ENCODE data around the gene BIRC6.
A peak's percentile ranks its signal among the peaks of the same experiment; 100 is the strongest.
"Not testable (repeated sequence)": the region's sequence is repeated elsewhere in the genome, so short reads cannot be mapped to it uniquely, and the experiment has no call there.

The BIRC6 gene, protein sequence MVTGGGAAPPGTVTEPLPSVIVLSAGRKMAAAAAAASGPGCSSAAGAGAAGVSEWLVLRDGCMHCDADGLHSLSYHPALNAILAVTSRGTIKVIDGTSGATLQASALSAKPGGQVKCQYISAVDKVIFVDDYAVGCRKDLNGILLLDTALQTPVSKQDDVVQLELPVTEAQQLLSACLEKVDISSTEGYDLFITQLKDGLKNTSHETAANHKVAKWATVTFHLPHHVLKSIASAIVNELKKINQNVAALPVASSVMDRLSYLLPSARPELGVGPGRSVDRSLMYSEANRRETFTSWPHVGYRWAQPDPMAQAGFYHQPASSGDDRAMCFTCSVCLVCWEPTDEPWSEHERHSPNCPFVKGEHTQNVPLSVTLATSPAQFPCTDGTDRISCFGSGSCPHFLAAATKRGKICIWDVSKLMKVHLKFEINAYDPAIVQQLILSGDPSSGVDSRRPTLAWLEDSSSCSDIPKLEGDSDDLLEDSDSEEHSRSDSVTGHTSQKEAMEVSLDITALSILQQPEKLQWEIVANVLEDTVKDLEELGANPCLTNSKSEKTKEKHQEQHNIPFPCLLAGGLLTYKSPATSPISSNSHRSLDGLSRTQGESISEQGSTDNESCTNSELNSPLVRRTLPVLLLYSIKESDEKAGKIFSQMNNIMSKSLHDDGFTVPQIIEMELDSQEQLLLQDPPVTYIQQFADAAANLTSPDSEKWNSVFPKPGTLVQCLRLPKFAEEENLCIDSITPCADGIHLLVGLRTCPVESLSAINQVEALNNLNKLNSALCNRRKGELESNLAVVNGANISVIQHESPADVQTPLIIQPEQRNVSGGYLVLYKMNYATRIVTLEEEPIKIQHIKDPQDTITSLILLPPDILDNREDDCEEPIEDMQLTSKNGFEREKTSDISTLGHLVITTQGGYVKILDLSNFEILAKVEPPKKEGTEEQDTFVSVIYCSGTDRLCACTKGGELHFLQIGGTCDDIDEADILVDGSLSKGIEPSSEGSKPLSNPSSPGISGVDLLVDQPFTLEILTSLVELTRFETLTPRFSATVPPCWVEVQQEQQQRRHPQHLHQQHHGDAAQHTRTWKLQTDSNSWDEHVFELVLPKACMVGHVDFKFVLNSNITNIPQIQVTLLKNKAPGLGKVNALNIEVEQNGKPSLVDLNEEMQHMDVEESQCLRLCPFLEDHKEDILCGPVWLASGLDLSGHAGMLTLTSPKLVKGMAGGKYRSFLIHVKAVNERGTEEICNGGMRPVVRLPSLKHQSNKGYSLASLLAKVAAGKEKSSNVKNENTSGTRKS (N-terminal part only)

GRCh38 chr2:32356681-32357317, at the start of gene BIRC6:
Gene BIRC6 (plus strand): TSS chr2:32357023. CDS start chr2:32357162, 139 bp downstream.
- DNase-seq, result peak; percentile 94 to 98

DNA sequence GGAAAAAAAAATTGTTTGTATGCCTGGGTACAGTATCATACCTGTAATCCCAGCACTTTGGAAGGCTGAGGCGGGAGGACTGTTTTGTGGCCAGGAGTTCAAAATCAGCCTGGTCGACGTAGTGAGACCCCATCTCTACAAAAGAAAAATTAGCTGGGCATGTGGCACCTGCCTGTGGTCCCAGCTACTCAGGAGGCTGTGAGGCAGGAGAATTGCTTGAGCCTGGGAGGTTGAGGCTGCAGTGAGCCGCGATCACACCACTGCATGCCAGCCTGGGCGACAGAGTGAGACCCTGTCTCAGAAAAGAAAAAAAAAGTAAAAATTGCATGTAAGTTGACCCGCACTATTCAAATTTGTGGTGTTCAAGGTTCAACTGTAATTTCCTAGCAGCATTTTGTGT, 46.2 kb upstream of the BIRC6 start:
- no peak for DNase-seq

- no peak for DNase-seq
Measured at GRCh38 chr2:32314886-32315285, 41.9 kb upstream of the BIRC6 start.

GRCh38 chr2:32328679-32329078, 28.1 kb upstream of the BIRC6 start:
- DNase-seq, result not testable (repeated sequence)

DNA sequence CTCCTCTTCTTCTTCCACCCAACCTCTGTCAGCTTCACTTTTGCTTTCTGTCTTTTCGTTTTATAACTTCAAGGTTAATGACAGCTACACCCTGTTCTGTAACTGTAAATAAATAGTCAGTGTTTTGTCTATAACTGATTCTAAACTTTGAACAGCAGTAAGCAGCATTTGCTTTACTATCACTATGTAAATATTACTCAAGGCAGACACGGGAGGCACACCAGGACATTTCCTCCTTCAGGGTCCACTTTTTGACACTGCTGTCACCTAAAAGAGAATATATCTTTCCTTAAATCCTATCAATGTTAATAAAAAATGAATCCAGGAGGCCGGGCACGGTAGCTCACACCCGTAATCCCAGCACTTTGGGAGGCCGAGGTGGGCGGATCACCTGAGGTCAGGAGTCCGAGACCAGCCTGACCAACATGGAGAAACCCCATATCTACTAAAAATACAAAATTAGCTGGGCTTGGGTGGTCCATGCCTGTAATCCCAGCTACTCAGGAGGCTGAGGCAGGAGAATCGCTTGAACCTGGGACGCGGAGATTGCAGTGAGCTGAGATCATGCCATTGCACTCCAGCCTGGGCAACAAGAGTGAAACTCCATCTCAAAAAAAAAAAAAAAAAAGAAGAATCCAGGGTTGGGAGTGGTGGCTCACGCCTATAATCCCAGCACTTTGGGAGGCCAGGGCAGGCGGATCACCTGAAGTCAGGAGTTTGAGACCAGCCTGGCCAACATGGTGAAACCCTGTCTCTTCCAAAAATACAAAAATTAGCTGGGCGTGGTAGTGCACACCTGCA, 27.4 kb upstream of the BIRC6 start:
- not testable (repeated sequence) for DNase-seq

- DNase-seq, result no peak
Measured at GRCh38 chr2:32330136-32330535, 26.7 kb upstream of the BIRC6 start.

DNA sequence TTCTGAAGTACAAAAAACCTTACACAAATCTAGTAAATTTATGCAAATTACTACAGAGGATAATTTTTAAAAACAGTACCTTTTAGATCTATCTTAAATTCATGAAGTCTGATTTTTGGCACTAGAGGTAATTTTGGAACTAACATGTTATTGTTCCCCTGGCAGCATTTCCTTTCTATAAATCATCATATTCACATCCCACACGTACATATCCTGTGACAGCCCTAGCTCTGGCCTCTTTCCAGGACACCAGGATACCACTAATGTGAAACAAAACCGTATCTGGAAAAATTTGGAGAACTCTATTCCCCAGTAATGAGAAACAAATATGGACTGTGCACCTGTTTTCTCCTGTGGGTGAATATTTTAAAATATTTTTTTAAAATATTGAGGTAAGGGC, 14.0 kb upstream of the BIRC6 start:
- no peak for DNase-seq

- DNase-seq, result not testable (repeated sequence)
Measured at GRCh38 chr2:32350797-32351196, 6.0 kb upstream of the BIRC6 start.

DNA sequence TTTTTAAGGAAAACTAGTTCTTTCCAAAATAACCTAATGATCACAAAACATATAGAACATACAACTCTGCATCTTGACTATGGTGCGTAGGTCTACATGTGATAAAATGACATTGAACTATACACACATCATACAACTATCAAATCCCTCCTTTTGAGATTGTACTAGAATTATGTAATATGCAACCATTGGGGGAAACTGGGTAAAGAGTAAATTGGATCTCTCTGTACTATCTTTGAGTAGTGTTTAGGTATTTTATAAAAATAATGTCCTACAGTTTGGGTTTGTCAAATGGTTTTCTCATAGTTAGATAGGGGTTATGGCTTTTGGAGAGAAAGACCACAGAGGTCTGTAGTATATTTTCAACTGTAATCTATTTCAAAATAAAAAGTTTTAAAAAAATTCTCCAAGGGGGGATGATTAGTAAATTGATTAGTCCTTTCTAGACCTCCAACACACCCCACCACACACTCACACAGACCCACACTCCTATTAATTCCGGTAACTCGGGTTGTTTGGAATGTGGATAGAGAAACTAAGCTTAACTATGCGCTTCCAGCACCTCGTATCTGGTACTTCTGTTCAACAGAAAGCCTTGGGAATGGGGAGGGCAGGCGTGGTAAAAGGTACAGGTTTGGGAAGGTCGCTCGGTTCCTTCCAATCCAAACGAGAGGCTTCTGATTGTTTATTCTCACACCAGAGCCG, 695 bp upstream of the BIRC6 start:
- DNase-seq, result peak in 1 of 2 experiments; percentile 50

DNA sequence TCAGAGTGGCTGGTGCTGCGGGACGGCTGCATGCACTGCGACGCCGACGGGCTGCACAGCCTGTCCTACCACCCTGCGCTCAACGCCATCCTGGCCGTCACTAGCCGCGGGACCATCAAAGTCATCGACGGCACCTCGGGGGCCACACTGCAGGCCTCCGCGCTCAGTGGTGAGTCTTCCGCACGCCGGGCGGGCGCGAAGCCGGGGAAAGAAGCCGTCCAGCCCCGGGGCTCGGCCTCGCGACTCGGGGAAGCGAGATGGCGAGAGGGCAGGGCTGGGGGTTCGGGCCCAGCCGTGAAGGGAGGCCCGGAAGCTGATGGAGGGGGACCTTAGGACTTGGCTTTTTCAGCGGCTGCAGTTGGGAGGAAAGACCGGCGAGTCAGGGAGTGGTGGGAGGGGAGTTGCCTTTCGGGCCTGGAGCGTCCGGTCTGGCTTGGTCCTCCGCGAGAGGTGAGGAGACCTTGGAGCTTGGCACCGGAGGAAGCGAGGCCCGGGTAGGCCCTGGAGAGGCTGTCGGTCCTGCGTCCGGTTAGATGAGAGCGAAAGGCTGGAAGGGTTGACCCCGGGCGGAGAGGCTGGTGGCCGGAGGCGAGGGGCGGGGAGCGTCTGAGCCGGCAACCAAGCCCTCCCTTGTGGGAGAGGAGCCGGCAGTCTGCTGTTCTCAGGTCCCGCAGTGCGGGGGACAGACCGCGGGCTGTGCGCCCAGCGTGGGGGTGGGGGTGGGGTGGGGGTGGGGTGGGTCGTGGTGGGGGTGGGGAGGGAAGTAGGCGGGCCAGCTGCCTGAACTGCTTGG, 691 bp downstream of the BIRC6 start:
- DNase-seq, result peak; percentile 35 to 57

- DNase-seq, result peak in 1 of 2 experiments; percentile 40
Measured at GRCh38 chr2:32358111-32358482, 1.3 kb downstream of the BIRC6 start.

GRCh38 chr2:32360416-32360815, 3.6 kb downstream of the BIRC6 start:
- DNase-seq, result no peak

GRCh38 chr2:32362997-32363396, 6.2 kb downstream of the BIRC6 start:
- not testable (repeated sequence) for DNase-seq

- DNase-seq, result no peak
Measured at GRCh38 chr2:32363597-32363996, 6.8 kb downstream of the BIRC6 start.

- DNase-seq, result not testable (repeated sequence)
Measured at GRCh38 chr2:32364290-32364689, 7.5 kb downstream of the BIRC6 start.

GRCh38 chr2:32365679-32366078, 8.9 kb downstream of the BIRC6 start:
- not testable (repeated sequence) for DNase-seq

DNA sequence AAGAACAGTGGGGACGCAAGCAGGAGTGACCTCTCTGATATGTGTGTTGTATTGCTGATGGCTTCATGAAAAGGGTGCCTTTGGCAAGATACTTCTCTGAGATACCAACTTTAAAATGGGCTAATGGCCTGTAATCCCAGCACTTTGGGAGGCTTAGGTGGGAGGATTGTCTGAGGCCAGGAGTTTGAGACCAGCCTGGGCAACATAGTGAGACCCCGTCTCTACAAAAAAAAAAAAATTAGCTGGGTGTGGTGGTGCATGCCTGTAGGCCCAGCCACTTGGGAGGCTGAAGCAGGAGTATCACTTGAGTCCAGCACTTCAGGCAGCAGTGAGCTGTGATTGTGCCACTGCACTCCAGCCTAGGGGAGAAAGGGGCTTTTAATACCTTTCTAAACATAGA, 9.8 kb downstream of the BIRC6 start:
- no peak for DNase-seq

GRCh38 chr2:32369222-32369621, 12.4 kb downstream of the BIRC6 start:
- no peak for DNase-seq

- not testable (repeated sequence) for DNase-seq
Measured at GRCh38 chr2:32370942-32371341, 14.1 kb downstream of the BIRC6 start.

Measured in SW 1271 (cell line).